Mesenchymal stem cell (in vitro differentiated cells and primary cell): Measurements from ENCODE around the gene KPNA1.
"Not testable (repeated sequence)": the region's sequence is repeated elsewhere in the genome, so short reads cannot be mapped to it uniquely, and the experiment has no call there.

Experiments
- DNase-seq: peaks from one replicate; pipeline ENCODE4 v3.0.0-alpha.2; 2013
- H2AFZ ChIP-seq: one replicate; pipeline ENCODE4 v1.6.1; 2013; ENCODE audit warnings: low read depth, mild to moderate bottlenecking, control low read depth, inconsistent platforms, low read length, moderate library complexity
- H2AK5ac ChIP-seq: 2 replicates; pipeline ENCODE4 v1.6.1; 2013; ENCODE audit warnings: low read length, moderate library complexity, mild to moderate bottlenecking, inconsistent platforms; ENCODE audit not compliant: severe bottlenecking
- H2BK120ac ChIP-seq: one replicate; pipeline ENCODE4 v1.6.1; 2013; ENCODE audit warnings: low read depth, mild to moderate bottlenecking, inconsistent platforms, low read length, moderate library complexity
- H2BK12ac ChIP-seq, 2 experiments: one replicate each; pipeline ENCODE4 v1.6.1; 2013; ENCODE audit warnings: inconsistent platforms in 2 of 2, low read length in 2 of 2, mild to moderate bottlenecking in 2 of 2, moderate library complexity in 2 of 2, control low read depth in 1 of 2
- H2BK15ac ChIP-seq: one replicate; pipeline ENCODE4 v1.6.1; 2013; ENCODE audit warnings: mild to moderate bottlenecking, low read depth, inconsistent platforms; ENCODE audit not compliant: poor library complexity, severe bottlenecking
- H2BK5ac ChIP-seq: 2 replicates; pipeline ENCODE4 v1.6.1; 2013; ENCODE audit warnings: low read depth, mild to moderate bottlenecking, low read length, control low read depth, inconsistent platforms; ENCODE audit not compliant: poor library complexity, severe bottlenecking
- H3K14ac ChIP-seq, 2 experiments: one replicate each; pipeline ENCODE4 v1.6.1; 2013; ENCODE audit warnings: inconsistent platforms in 2 of 2, low read length in 2 of 2, control low read depth in 1 of 2, mild to moderate bottlenecking in 1 of 2, moderate library complexity in 1 of 2
- H3K18ac ChIP-seq, 2 experiments: one replicate each; pipeline ENCODE4 v1.6.1; 2013; ENCODE audit warnings: inconsistent platforms in 2 of 2, low read length in 2 of 2, control low read depth in 1 of 2, low read depth in 1 of 2, mild to moderate bottlenecking in 1 of 2
- H3K23ac ChIP-seq, 2 experiments: one replicate each; pipeline ENCODE4 v1.6.1; 2013; ENCODE audit warnings: inconsistent platforms in 2 of 2, low read length in 2 of 2, mild to moderate bottlenecking in 2 of 2, moderate library complexity in 2 of 2, control low read depth in 1 of 2
- H3K27ac ChIP-seq: 2 replicates; pipeline ENCODE4 v1.5.1; 2013; ENCODE audit warnings: mild to moderate bottlenecking, moderate library complexity, low read length, control low read depth, inconsistent platforms; ENCODE audit not compliant: poor library complexity, severe bottlenecking
- H3K27me3 ChIP-seq, 2 experiments: 2 replicates each; pipeline versions ENCODE4 v1.6.1 to v1.7.0; 2013; ENCODE audit warnings: low read length in 2 of 2, mild to moderate bottlenecking in 2 of 2, moderate library complexity in 2 of 2, control low read depth in 1 of 2, inconsistent platforms in 1 of 2; ENCODE audit not compliant: control insufficient read depth in 1 of 2, insufficient read depth in 1 of 2
- H3K36me3 ChIP-seq, 2 experiments: 2 replicates each; pipeline versions ENCODE4 v1.6.1 to v1.7.0; 2013; ENCODE audit warnings: low read length in 2 of 2, control low read depth in 1 of 2, inconsistent platforms in 1 of 2, low read depth in 1 of 2, mild to moderate bottlenecking in 1 of 2; ENCODE audit not compliant: insufficient read depth in 2 of 2, control insufficient read depth in 1 of 2
- H3K4ac ChIP-seq, 2 experiments: one replicate each; pipeline ENCODE4 v1.6.1; 2013; ENCODE audit warnings: inconsistent platforms in 2 of 2, low read length in 2 of 2, mild to moderate bottlenecking in 2 of 2, moderate library complexity in 2 of 2, control low read depth in 1 of 2, low read depth in 1 of 2
- H3K4me1 ChIP-seq: 2 replicates; pipeline ENCODE4 v1.6.1; 2013; ENCODE audit warnings: low read depth, low read length, control low read depth; ENCODE audit not compliant: control insufficient read depth, insufficient read depth
- H3K4me2 ChIP-seq: 2 replicates; pipeline ENCODE4 v1.6.1; 2013; ENCODE audit warnings: low read length, mild to moderate bottlenecking, inconsistent platforms; ENCODE audit not compliant: poor library complexity, severe bottlenecking
- H3K4me3 ChIP-seq, 2 experiments: 2 replicates each; pipeline versions ENCODE4 v1.5.1 to v1.7.0; 2013; ENCODE audit warnings: low read length in 2 of 2, mild to moderate bottlenecking in 2 of 2, control low read depth in 1 of 2, low read depth in 1 of 2; ENCODE audit not compliant: insufficient read depth in 1 of 2
- H3K79me1 ChIP-seq: replicated peaks from 2 replicates; pipeline ENCODE4 v1.6.1; 2013; ENCODE audit warnings: mild to moderate bottlenecking, control low read depth, low read length, inconsistent platforms; ENCODE audit not compliant: poor library complexity, severe bottlenecking
- H3K9ac ChIP-seq: 2 replicates; pipeline ENCODE4 v1.7.0; 2013; ENCODE audit warnings: mild to moderate bottlenecking, low read length, moderate library complexity
- H3K9me3 ChIP-seq: 2 replicates; pipeline ENCODE4 v1.7.0; 2013; ENCODE audit warnings: mild to moderate bottlenecking, low read length; ENCODE audit not compliant: control insufficient read depth
- H4K8ac ChIP-seq: one replicate; pipeline ENCODE4 v1.6.1; 2013; ENCODE audit warnings: inconsistent platforms, mild to moderate bottlenecking, low read length, moderate library complexity
- H4K91ac ChIP-seq: one replicate; pipeline ENCODE4 v1.6.1; 2013; ENCODE audit warnings: mild to moderate bottlenecking, low read length, inconsistent platforms
- WGBS: methylation state at CpG from one replicate; pipeline ENCODE4 v1.1.7; 2013; ENCODE audit warnings: mixed read lengths; 5-methylcytosine and 5-hydroxymethylcytosine counted together

Gene KPNA1

GRCh38 chr3:122510878-122511535 is 3.7 kb downstream of the KPNA1 start:
- no peak for DNase-seq
- no peak overlapping the region for H2AFZ ChIP-seq
- no peak overlapping the region for H4K8ac ChIP-seq
- H3K9ac ChIP-seq: no peak overlapping the region
- no peak overlapping the region for H3K18ac ChIP-seq
- H2BK15ac ChIP-seq: no peak overlapping the region
- no peak overlapping the region for H3K4me2 ChIP-seq
- no peak overlapping the region for H3K4me3 ChIP-seq
- no peaks in the 10 kb centered on the region for H3K9me3 ChIP-seq
- no peak overlapping the region for H2BK5ac ChIP-seq
- H2BK12ac ChIP-seq: no peak overlapping the region
- H3K27me3 ChIP-seq: no peaks in the 10 kb centered on the region
- WGBS: 95% methylated on average over 7 of the region's 8 CpGs
- no peak overlapping the region for H2BK120ac ChIP-seq
- H3K4me1 ChIP-seq: peaks cover 4% of the 10 kb centered on the region
- no peaks in the 10 kb centered on the region for H3K36me3 ChIP-seq
- H4K91ac ChIP-seq: no peak overlapping the region
- H3K14ac ChIP-seq: no peak overlapping the region
- H3K23ac ChIP-seq: no peak overlapping the region
- H3K27ac ChIP-seq: no peak overlapping the region
- H2AK5ac ChIP-seq: no peak overlapping the region
- no peaks in the 10 kb centered on the region for H3K79me1 ChIP-seq
- no peak overlapping the region for H3K4ac ChIP-seq

GRCh38 chr3:122508944-122509343 is 5.8 kb downstream of the KPNA1 start:
- not testable (repeated sequence) for H3K9ac ChIP-seq, H4K8ac ChIP-seq, H2BK120ac ChIP-seq, H3K14ac ChIP-seq, DNase-seq, H3K4me1 ChIP-seq, H3K27me3 ChIP-seq, H3K23ac ChIP-seq, H2BK5ac ChIP-seq, H3K9me3 ChIP-seq, H2AFZ ChIP-seq, H3K79me1 ChIP-seq, H2BK12ac ChIP-seq, H3K18ac ChIP-seq, H3K4me2 ChIP-seq, H3K4me3 ChIP-seq, H4K91ac ChIP-seq, H2AK5ac ChIP-seq, H3K36me3 ChIP-seq, H3K27ac ChIP-seq, H3K4ac ChIP-seq, H2BK15ac ChIP-seq
- WGBS: 97% methylated on average over 9 of the region's 9 CpGs

- H4K8ac ChIP-seq: no peak overlapping the region
- no peak for DNase-seq
- 78% methylated on average over 1 of the region's 2 CpGs for WGBS
Measured at GRCh38 chr3:122508135-122508914, 6.4 kb downstream of the KPNA1 start.

GRCh38 chr3:122506450-122506849 is 8.3 kb downstream of the KPNA1 start:
- H2BK120ac ChIP-seq: no peak overlapping the region
- no peaks in the 10 kb centered on the region for H3K79me1 ChIP-seq
- H4K8ac ChIP-seq: no peak overlapping the region
- no CpG with 5 or more reads among the region's 1 CpG for WGBS
- no peak overlapping the region for H3K18ac ChIP-seq
- no peak overlapping the region for H2AK5ac ChIP-seq
- H3K4me2 ChIP-seq: no peak overlapping the region
- H3K9me3 ChIP-seq: no peaks in the 10 kb centered on the region
- H2BK12ac ChIP-seq: no peak overlapping the region
- H3K36me3 ChIP-seq: peaks cover 0 to 3% of the 10 kb centered on the region in 2 experiments
- H3K14ac ChIP-seq: no peak overlapping the region
- H3K27me3 ChIP-seq: no peaks in the 10 kb centered on the region
- peaks cover 1% of the 10 kb centered on the region for H3K4me1 ChIP-seq
- no peak overlapping the region for H3K4ac ChIP-seq
- DNase-seq: no peak
- no peak overlapping the region for H3K4me3 ChIP-seq
- no peak overlapping the region for H4K91ac ChIP-seq
- H2BK15ac ChIP-seq: no peak overlapping the region
- H3K23ac ChIP-seq: no peak overlapping the region
- no peak overlapping the region for H3K27ac ChIP-seq
- no peak overlapping the region for H2AFZ ChIP-seq
- H2BK5ac ChIP-seq: no peak overlapping the region
- H3K9ac ChIP-seq: no peak overlapping the region

More at GRCh38 chr3:122508135-122508914, 6.4 kb downstream of the KPNA1 start:
- Histone ChIP-seq H3K14ac (no peak overlapping the region), H3K4me1 (peaks cover 4% of the 10 kb centered on the region), H2BK15ac (no peak overlapping the region), H2AK5ac (no peak overlapping the region), H3K27ac (no peak overlapping the region), H3K9ac (no peak overlapping the region), H3K79me1 (no peaks in the 10 kb centered on the region), H2BK5ac (no peak overlapping the region), H3K4me3 (no peak overlapping the region), H3K4ac (no peak overlapping the region), H3K18ac (no peak overlapping the region), H4K91ac (no peak overlapping the region), H2BK120ac (no peak overlapping the region), H3K23ac (no peak overlapping the region), H3K36me3 (peaks cover 0 to 3% of the 10 kb centered on the region in 2 experiments), H3K9me3 (no peaks in the 10 kb centered on the region), H3K4me2 (no peak overlapping the region), H2AFZ (no peak overlapping the region), H3K27me3 (no peaks in the 10 kb centered on the region), H2BK12ac (no peak overlapping the region)
